ENCODE measurements around the gene CHMP4B. TPM values are rescaled to one million over a fixed set of nuclear protein-coding genes. Genes with fewer than 3 reads are reported as not detected.
A peak's percentile ranks its signal among the peaks of the same experiment; 100 is the strongest.

CHMP4B gene
- total RNA-seq, 1 donor from 2014 or later = 137 TPM

GRCh38 chr20:33862709-33863403 lies 51.7 kb downstream of the CHMP4B start:
- Mint-ChIP-seq H3K4me1 (ENCODE audit: low read depth) (peaks cover 5% of the 10 kb centered on the region), H3K27ac (no peak overlapping the region), H3K9me3 (ENCODE audit: low read depth) (no peaks in the 10 kb centered on the region), H3K36me3 (ENCODE audit: insufficient read depth) (peaks cover 1% of the 10 kb centered on the region), H3K27me3 (no peaks in the 10 kb centered on the region), H3K4me3 (ENCODE audit: low read depth) (no peak overlapping the region)
- DNase-seq (ENCODE audit: low spot score, unreplicated experiment) = peak; percentile 45
- TF ChIP-seq, protein P1, sequence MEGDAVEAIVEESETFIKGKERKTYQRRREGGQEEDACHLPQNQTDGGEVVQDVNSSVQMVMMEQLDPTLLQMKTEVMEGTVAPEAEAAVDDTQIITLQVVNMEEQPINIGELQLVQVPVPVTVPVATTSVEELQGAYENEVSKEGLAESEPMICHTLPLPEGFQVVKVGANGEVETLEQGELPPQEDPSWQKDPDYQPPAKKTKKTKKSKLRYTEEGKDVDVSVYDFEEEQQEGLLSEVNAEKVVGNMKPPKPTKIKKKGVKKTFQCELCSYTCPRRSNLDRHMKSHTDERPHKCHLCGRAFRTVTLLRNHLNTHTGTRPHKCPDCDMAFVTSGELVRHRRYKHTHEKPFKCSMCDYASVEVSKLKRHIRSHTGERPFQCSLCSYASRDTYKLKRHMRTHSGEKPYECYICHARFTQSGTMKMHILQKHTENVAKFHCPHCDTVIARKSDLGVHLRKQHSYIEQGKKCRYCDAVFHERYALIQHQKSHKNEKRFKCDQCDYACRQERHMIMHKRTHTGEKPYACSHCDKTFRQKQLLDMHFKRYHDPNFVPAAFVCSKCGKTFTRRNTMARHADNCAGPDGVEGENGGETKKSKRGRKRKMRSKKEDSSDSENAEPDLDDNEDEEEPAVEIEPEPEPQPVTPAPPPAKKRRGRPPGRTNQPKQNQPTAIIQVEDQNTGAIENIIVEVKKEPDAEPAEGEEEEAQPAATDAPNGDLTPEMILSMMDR (IDR thresholded peaks at IDR 0.05; ENCODE audit: unreplicated experiment) = peak; percentile 81

GRCh38 chr20:33863440-33864323 lies 52.5 kb downstream of the CHMP4B start:
- no peak for DNase-seq (ENCODE audit: low spot score, unreplicated experiment)
- TF ChIP-seq, protein P1 (IDR thresholded peaks at IDR 0.05; ENCODE audit: unreplicated experiment) = no peak
- no peak overlapping the region for H3K4me3 Mint-ChIP-seq (ENCODE audit: low read depth)
- no peaks in the 10 kb centered on the region for H3K9me3 Mint-ChIP-seq (ENCODE audit: low read depth)
- H3K27me3 Mint-ChIP-seq = peaks cover 6% of the 10 kb centered on the region
- H3K4me1 Mint-ChIP-seq (ENCODE audit: low read depth) = peaks cover 5% of the 10 kb centered on the region
- no peak overlapping the region for H3K27ac Mint-ChIP-seq
- no peaks in the 10 kb centered on the region for H3K36me3 Mint-ChIP-seq (ENCODE audit: insufficient read depth)

DNA sequence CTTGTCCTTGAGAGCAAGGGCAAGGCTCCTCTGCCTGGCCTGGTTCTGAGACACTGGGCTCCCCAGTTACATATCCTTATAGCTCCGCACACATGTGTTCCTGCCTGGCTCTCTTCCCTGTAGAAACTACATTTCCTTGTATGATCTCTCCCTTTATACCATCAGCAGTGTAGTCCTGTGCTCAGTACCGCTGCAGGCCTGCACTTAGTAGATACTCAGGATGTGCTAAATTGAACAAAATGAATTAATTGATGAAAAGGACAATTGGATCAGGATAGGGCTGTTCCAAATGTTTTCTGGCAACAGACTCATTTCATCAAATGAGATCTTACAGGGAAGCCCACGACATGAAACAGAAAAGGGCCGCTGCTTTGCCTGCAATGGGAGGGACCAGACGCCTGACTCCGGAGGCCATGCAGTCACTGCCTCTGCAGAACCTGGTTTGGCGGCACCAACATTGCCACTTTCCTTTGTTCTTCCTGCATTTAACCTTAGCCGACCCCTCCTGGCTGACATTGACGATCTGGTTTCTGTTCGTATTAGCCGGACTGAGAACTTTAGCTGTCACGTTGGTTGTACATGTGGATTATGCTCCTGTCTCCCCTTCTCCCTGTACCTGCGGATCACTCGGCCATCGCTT lies 53.3 kb downstream of the CHMP4B start:
- H3K27ac Mint-ChIP-seq = no peak overlapping the region
- no peaks in the 10 kb centered on the region for H3K4me1 Mint-ChIP-seq (ENCODE audit: low read depth)
- TF ChIP-seq, protein P1 (IDR thresholded peaks at IDR 0.05; ENCODE audit: unreplicated experiment) = no peak

GRCh38 chr20:33865761-33866370 lies 54.7 kb downstream of the CHMP4B start:
- Mint-ChIP-seq H3K27me3 (peaks cover 6% of the 10 kb centered on the region), H3K27ac (no peak overlapping the region), H3K9me3 (ENCODE audit: low read depth) (no peaks in the 10 kb centered on the region), H3K36me3 (ENCODE audit: insufficient read depth) (no peaks in the 10 kb centered on the region), H3K4me1 (ENCODE audit: low read depth) (no peaks in the 10 kb centered on the region), H3K4me3 (ENCODE audit: low read depth) (no peak overlapping the region)
- no peak for DNase-seq (ENCODE audit: low spot score, unreplicated experiment)
- TF ChIP-seq, protein P1 (IDR thresholded peaks at IDR 0.05; ENCODE audit: unreplicated experiment) = no peak

More for the DNA sequence above, 53.3 kb downstream of the CHMP4B start:
- H3K36me3 Mint-ChIP-seq (ENCODE audit: insufficient read depth) = no peaks in the 10 kb centered on the region
- H3K9me3 Mint-ChIP-seq (ENCODE audit: low read depth) = no peaks in the 10 kb centered on the region
- no peak overlapping the region for H3K4me3 Mint-ChIP-seq (ENCODE audit: low read depth)
- DNase-seq (ENCODE audit: low spot score, unreplicated experiment) = no peak
- peaks cover 6% of the 10 kb centered on the region for H3K27me3 Mint-ChIP-seq
